ENCODE data around the gene LIPC. TPM values are rescaled to one million over a fixed set of nuclear protein-coding genes. Genes with fewer than 3 reads are reported as not detected.

Gene LIPC
- total and polyA plus RNA-seq, 2 donors (not counting 3 experiments of a cell fraction or from before 2014, with no cell fraction given), result not detected

GRCh38 chr15:58518626-58519025 lies 86.8 kb downstream of the LIPC start:
- ChIA-PET CTCF (interaction anchor here (1.7 kb wide), 1 partner anchor 12 kb away, joined by 5 read pairs; no protein-coding TSS in a partner anchor), POLR2A (no interaction called here)
- Histone ChIP-seq H3K27me3 (ENCODE audit: control insufficient read depth in 2 of 2, insufficient read depth in 2 of 2, low read length in 2 of 2) (no peaks in the 10 kb centered on the region), H3K79me2 (ENCODE audit: control insufficient read depth, insufficient read depth, low read length) (no peaks in the 10 kb centered on the region), H3K4me1 (ENCODE audit: control insufficient read depth, extremely low read depth, insufficient read depth, low read length) (peaks cover 27% of the 10 kb centered on the region), H3K36me3 (ENCODE audit: control insufficient read depth in 2 of 2, extremely low read depth in 1 of 2, insufficient read depth in 2 of 2, low read length in 2 of 2) (no peaks in the 10 kb centered on the region), H2AFZ (ENCODE audit: low read depth, low read length) (no peak overlapping the region), H3K9me1 (replicated peaks; ENCODE audit: control insufficient read depth, extremely low read depth, insufficient read depth, low read length) (no peaks in the 10 kb centered on the region), H3K9me3 (replicated peaks; ENCODE audit: control insufficient read depth, insufficient read depth, low read length) (no peaks in the 10 kb centered on the region), H3K4me3 (replicated peaks in 1 of 3; ENCODE audit: insufficient read depth in 1 of 3, low read depth in 1 of 3, low read length in 3 of 3) (no peak overlapping the region), H3K4me2 (ENCODE audit: insufficient read depth, low read length) (no peak overlapping the region), H3K27ac (ENCODE audit: insufficient read depth, low read depth, low read length) (no peak overlapping the region), H4K20me1 (replicated peaks; ENCODE audit: control insufficient read depth, extremely low read depth, insufficient read depth, low read length) (no peaks in the 10 kb centered on the region), H3K9ac (replicated peaks; ENCODE audit: extremely low read depth, insufficient read depth, low read length) (no peak overlapping the region)
- BruUV-seq (replicated peaks), result no TSS peak
- FAIRE-seq (no peak), DNase-seq (ENCODE audit: low read depth, low spot score) (no peak)
- dilution Hi-C loops (cut with MboI; ENCODE audit: extremely low pct_ligation_motif_present, low sequenced_read_pairs) (no loop called here), intact Hi-C loops (cut with micrococcal nuclease) (no loop called here)
- TF ChIP-seq EZH2 (IDR thresholded peaks at IDR 0.05; ENCODE audit: borderline replicate concordance, low read depth, low read length, severe bottlenecking) (no peak), CTCF (IDR thresholded peaks at IDR 0.05; ENCODE audit: extremely low read depth in 1 of 2, insufficient read depth in 1 of 2, low read depth in 1 of 2, low read length in 2 of 2) (no peak), JUN (IDR thresholded peaks at IDR 0.05; ENCODE audit: borderline replicate concordance, insufficient read depth, insufficient read length, low read depth) (no peak), POLR2A (IDR thresholded peaks at IDR 0.05; ENCODE audit: low read depth, low read length) (no peak), POLR2AphosphoS5 (IDR thresholded peaks at IDR 0.05; ENCODE audit: insufficient read depth, low read depth, low read length) (no peak), FOS (IDR thresholded peaks at IDR 0.05; ENCODE audit: borderline replicate concordance, insufficient read depth, low read length) (no peak), GATA2 (IDR thresholded peaks at IDR 0.05; ENCODE audit: insufficient read depth, insufficient read length, low read depth, low read length) (no peak), MAX (IDR thresholded peaks at IDR 0.05; ENCODE audit: insufficient read depth, insufficient read length) (no peak), MYC (IDR thresholded peaks at IDR 0.05; ENCODE audit: low read depth, low read length) (no peak)

All from endothelial cell of umbilical vein (primary cell).